HG02970 (cell line): ENCODE results near the gene CYSLTR1.
"Not testable (repeated sequence)": the region's sequence is repeated elsewhere in the genome, so short reads cannot be mapped to it uniquely, and the experiment has no call there.

Experiments
- ATAC-seq: cut with Tn5 transposase; IDR thresholded peaks from one replicate; pipeline ENCODE4 v1.9.1; 2021; ENCODE audit warnings: mild to moderate bottlenecking, moderate library complexity, moderate number of reproducible peaks; ENCODE audit not compliant: unreplicated experiment, low FRiP score

Gene CYSLTR1

GRCh38 chrX:78237127-78237526 is 90.3 kb downstream of the CYSLTR1 start:
- ATAC-seq, result no peak

- ATAC-seq, result not testable (repeated sequence)
Observed at GRCh38 chrX:78226047-78226446, 101.4 kb downstream of the CYSLTR1 start.
